ENCODE results near the gene NFASC. TPM values are rescaled to one million over a fixed set of nuclear protein-coding genes. Genes with fewer than 3 reads are reported as not detected.

The NFASC gene
- total RNA-seq, 2 donors from 2014 or later, result 0.21 to 0.65 TPM

DNA sequence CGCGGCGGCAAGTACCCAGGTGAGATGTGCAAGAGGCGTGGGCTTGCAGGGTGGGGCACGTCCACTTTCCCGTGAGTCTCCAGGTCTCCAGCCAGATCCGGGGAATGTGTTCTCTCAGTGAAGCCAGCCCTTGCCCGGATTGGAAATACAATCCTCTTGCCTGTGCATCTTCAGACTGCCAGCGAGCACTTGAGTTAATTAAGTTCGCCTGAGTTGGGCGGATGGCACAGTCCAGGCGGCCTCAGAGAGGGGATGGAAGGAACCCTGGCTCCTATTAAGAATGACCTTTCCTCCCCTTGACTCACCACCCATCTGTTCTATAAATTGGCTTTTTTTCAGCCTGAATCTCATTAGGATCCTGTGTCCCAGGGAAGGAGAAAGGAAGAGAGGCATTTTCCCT is 139.0 kb downstream of the NFASC start:
- ATAC-seq (replicated peaks), result no peak
- H3K9me3 Mint-ChIP-seq, result no peaks in the 10 kb centered on the region
- peaks cover 9% of the 10 kb centered on the region for H3K27me3 Mint-ChIP-seq
- H3K36me3 Mint-ChIP-seq (ENCODE audit: low read depth), result no peaks in the 10 kb centered on the region
- no peak overlapping the region for H3K4me3 Mint-ChIP-seq
- H3K4me1 Mint-ChIP-seq, result no peaks in the 10 kb centered on the region
- H3K27ac Mint-ChIP-seq, result no peak overlapping the region

DNA sequence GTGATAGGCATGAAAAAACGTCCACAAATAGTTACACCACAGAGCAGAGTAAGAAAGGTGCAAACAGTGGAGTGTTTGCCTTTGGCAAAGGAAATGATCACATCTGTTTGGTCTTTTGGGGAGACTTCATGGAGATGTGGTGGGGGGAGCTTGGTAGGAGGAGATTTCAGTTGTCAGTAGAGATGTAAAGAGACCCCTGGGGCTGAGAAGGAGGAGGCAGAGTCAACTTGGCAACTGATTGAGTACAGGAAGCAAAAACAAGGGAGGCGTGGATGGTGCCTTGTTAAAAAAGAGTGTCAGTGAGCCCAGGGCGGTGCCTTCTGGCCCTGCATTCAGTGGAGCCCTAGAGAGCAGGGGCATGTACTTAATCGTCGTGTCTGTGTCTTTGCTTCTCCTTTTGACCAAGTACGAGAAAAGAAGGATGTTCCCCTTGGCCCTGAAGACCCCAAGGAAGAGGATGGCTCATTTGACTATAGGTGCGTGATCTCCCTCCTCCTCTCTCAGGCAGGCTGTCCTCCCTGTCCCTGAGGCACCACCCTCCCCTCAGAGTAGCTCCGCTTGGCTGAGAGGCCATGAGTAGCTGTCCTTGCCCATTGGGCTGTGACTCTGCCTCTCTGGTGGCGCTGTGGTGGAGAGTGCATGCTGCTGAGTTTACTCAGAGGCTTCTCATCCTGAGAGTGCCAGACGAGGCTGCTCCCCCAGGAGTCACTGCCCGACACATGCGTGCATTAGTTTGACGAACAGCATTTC is 141.9 kb downstream of the NFASC start:
- Mint-ChIP-seq H3K4me1 (no peaks in the 10 kb centered on the region), H3K9me3 (no peaks in the 10 kb centered on the region)

GRCh38 chr1:205013683-205014367 is 143.2 kb downstream of the NFASC start:
- Mint-ChIP-seq H3K4me3 (no peak overlapping the region), H3K9me3 (no peaks in the 10 kb centered on the region), H3K27ac (no peak overlapping the region), H3K27me3 (no peaks in the 10 kb centered on the region), H3K36me3 (ENCODE audit: low read depth) (no peaks in the 10 kb centered on the region), H3K4me1 (no peaks in the 10 kb centered on the region)
- no peak for ATAC-seq (replicated peaks)

More for the DNA sequence above, 141.9 kb downstream of the NFASC start:
- Mint-ChIP-seq H3K27ac (no peak overlapping the region), H3K4me3 (no peak overlapping the region), H3K36me3 (ENCODE audit: low read depth) (no peaks in the 10 kb centered on the region), H3K27me3 (no peaks in the 10 kb centered on the region)
- ATAC-seq (replicated peaks), result no peak

GRCh38 chr1:205014783-205015182 is 144.1 kb downstream of the NFASC start:
- no peak for ATAC-seq (replicated peaks)
- H3K4me3 Mint-ChIP-seq, result no peak overlapping the region
- no peaks in the 10 kb centered on the region for H3K36me3 Mint-ChIP-seq (ENCODE audit: low read depth)
- peaks cover 1% of the 10 kb centered on the region for H3K27me3 Mint-ChIP-seq
- no peak overlapping the region for H3K27ac Mint-ChIP-seq
- no peaks in the 10 kb centered on the region for H3K9me3 Mint-ChIP-seq
- H3K4me1 Mint-ChIP-seq, result no peaks in the 10 kb centered on the region

DNA sequence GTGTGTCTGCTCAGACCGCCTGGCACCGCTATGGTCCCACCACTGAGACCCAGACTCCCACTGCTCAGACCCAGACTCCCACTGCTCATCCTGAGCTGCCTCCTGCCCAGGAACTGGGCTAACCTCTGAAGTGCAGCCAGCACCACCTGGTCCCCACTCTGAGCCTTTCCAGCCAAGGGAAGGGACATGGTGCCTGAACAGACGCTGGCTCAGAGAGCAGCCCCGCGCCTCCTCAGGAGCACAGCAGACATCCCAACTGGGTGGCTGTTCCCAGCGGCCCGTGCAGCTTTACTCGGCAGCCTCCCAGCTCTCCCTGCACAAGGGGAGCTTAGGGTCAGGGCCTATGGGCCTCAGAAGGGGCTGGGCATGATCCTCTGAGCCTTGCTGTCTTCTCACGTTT is 144.6 kb downstream of the NFASC start:
- Mint-ChIP-seq H3K9me3 (no peaks in the 10 kb centered on the region), H3K27me3 (peaks cover 3% of the 10 kb centered on the region), H3K27ac (no peak overlapping the region), H3K36me3 (ENCODE audit: low read depth) (no peaks in the 10 kb centered on the region), H3K4me1 (no peaks in the 10 kb centered on the region), H3K4me3 (no peak overlapping the region)
- no peak for ATAC-seq (replicated peaks)

- no peaks in the 10 kb centered on the region for H3K36me3 Mint-ChIP-seq (ENCODE audit: low read depth)
- H3K9me3 Mint-ChIP-seq, result no peaks in the 10 kb centered on the region
- H3K27ac Mint-ChIP-seq, result no peak overlapping the region
- H3K27me3 Mint-ChIP-seq, result peaks cover 3% of the 10 kb centered on the region
- no peaks in the 10 kb centered on the region for H3K4me1 Mint-ChIP-seq
- H3K4me3 Mint-ChIP-seq, result no peak overlapping the region
- ATAC-seq (replicated peaks), result no peak
Observed at GRCh38 chr1:205016075-205016474, 145.4 kb downstream of the NFASC start.

GRCh38 chr1:205016584-205016983 is 145.9 kb downstream of the NFASC start:
- no peak overlapping the region for H3K4me3 Mint-ChIP-seq
- H3K27me3 Mint-ChIP-seq, result peaks cover 3% of the 10 kb centered on the region
- no peaks in the 10 kb centered on the region for H3K36me3 Mint-ChIP-seq (ENCODE audit: low read depth)
- no peaks in the 10 kb centered on the region for H3K9me3 Mint-ChIP-seq
- H3K4me1 Mint-ChIP-seq, result no peaks in the 10 kb centered on the region
- no peak for ATAC-seq (replicated peaks)
- H3K27ac Mint-ChIP-seq, result no peak overlapping the region

DNA sequence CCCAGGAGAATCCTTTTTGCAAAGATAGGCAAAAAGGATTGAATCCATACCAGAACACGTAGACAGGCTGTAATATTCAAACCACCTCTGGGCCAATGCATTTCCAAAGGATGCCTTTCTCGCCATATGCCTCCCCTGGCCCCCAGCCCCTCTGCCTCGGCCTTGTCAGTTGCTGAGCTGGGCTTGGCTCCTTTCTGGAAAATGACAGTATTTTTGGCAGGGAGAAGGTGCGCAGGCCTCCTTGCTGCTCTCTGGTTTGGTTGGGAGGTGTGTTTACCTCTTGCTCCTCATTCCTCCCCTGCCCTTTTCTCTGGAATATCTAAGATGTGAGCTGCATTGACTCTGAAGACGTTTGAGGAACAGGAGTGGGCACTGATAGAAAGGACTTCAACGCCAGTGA is 146.3 kb downstream of the NFASC start:
- Mint-ChIP-seq H3K9me3 (no peaks in the 10 kb centered on the region), H3K27me3 (peaks cover 3% of the 10 kb centered on the region), H3K36me3 (ENCODE audit: low read depth) (no peaks in the 10 kb centered on the region), H3K4me3 (no peak overlapping the region), H3K27ac (no peak overlapping the region), H3K4me1 (no peaks in the 10 kb centered on the region)
- no peak for ATAC-seq (replicated peaks)

DNA sequence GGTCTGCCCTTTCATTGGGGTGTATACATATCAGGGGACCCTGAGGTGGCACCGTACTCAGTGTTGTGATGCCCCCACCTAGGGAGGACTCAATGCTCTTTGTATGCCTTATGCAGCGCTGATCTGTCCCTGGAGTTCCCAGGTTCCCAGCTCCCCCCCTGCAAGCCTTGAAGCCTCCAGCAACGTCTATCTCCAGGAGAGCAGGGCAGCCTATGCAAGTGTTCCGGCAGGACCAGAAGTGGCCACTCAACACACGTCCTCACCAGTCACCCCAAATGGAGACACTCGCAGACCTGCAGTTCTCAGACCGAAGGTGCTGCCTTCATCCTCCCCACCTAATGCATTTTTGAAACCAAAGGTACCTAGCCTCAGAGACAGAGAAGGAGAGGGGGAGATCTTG is 147.1 kb downstream of the NFASC start:
- Mint-ChIP-seq H3K9me3 (no peaks in the 10 kb centered on the region), H3K36me3 (ENCODE audit: low read depth) (no peaks in the 10 kb centered on the region), H3K4me3 (no peak overlapping the region), H3K27ac (no peak overlapping the region), H3K4me1 (no peaks in the 10 kb centered on the region), H3K27me3 (peaks cover 8% of the 10 kb centered on the region)
- ATAC-seq (replicated peaks), result no peak

DNA sequence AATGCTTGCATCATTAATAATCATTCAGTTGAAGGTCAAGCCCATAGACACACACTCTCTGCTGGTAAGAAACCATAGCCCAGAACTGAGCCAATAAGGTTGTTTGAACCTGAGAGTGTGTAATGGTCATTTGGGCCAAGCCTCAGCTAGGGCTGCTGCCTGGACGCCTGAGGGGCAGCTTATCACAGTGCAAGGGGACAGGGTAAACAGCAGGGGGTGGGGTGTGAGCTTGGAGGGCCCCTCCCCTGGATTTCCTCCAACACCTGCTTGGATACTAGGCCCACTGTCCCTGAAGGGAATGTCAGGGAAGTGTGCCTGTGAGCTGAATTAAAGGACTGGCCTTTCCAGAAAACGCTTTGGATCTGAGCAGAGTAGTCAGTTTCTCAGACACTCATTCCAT is 147.7 kb downstream of the NFASC start:
- no peaks in the 10 kb centered on the region for H3K36me3 Mint-ChIP-seq (ENCODE audit: low read depth)
- H3K4me3 Mint-ChIP-seq, result no peak overlapping the region
- H3K27me3 Mint-ChIP-seq, result peaks cover 11% of the 10 kb centered on the region
- no peaks in the 10 kb centered on the region for H3K9me3 Mint-ChIP-seq
- no peak for ATAC-seq (replicated peaks)
- H3K4me1 Mint-ChIP-seq, result no peaks in the 10 kb centered on the region
- H3K27ac Mint-ChIP-seq, result no peak overlapping the region

- no peak for ATAC-seq (replicated peaks)
- no peaks in the 10 kb centered on the region for H3K4me1 Mint-ChIP-seq
- H3K9me3 Mint-ChIP-seq, result no peaks in the 10 kb centered on the region
Observed at GRCh38 chr1:205020466-205020865, 149.8 kb downstream of the NFASC start.

DNA sequence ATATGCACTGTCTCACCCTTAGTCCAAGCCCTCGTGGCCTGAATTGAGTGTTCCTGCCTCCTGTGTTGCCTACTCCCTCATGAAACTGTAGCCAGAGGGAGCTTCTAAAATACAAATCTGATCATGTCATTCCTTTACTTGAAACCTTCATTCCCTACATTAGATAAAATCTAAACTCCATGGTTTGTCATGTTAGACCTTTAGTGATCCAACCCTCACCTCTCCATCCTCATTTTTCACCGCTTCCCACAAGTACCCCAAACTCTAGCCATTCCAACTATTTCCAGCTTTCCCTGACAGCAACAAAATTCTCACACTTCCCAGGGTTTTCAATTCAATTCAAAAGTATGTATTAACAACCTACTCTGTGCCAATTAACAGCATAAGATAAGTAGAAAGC is 154.0 kb downstream of the NFASC start:
- ATAC-seq (replicated peaks), result no peak
- H3K36me3 Mint-ChIP-seq (ENCODE audit: low read depth), result no peaks in the 10 kb centered on the region
- no peak overlapping the region for H3K4me3 Mint-ChIP-seq
- no peaks in the 10 kb centered on the region for H3K4me1 Mint-ChIP-seq
- no peak overlapping the region for H3K27ac Mint-ChIP-seq
- H3K9me3 Mint-ChIP-seq, result no peaks in the 10 kb centered on the region
- H3K27me3 Mint-ChIP-seq, result peaks cover 14% of the 10 kb centered on the region

More at GRCh38 chr1:205020466-205020865, 149.8 kb downstream of the NFASC start:
- Mint-ChIP-seq H3K27me3 (peaks cover 11% of the 10 kb centered on the region), H3K27ac (no peak overlapping the region), H3K36me3 (ENCODE audit: low read depth) (no peaks in the 10 kb centered on the region), H3K4me3 (no peak overlapping the region)

GRCh38 chr1:205025239-205025638 is 154.6 kb downstream of the NFASC start:
- Mint-ChIP-seq H3K4me3 (no peak overlapping the region), H3K27ac (no peak overlapping the region), H3K27me3 (peaks cover 17% of the 10 kb centered on the region), H3K36me3 (ENCODE audit: low read depth) (no peaks in the 10 kb centered on the region), H3K9me3 (no peaks in the 10 kb centered on the region), H3K4me1 (no peaks in the 10 kb centered on the region)
- no peak for ATAC-seq (replicated peaks)

GRCh38 chr1:205026181-205026580 is 155.5 kb downstream of the NFASC start:
- Mint-ChIP-seq H3K4me1 (no peaks in the 10 kb centered on the region), H3K36me3 (ENCODE audit: low read depth) (no peaks in the 10 kb centered on the region), H3K27me3 (peaks cover 17% of the 10 kb centered on the region), H3K4me3 (no peak overlapping the region), H3K27ac (no peak overlapping the region), H3K9me3 (no peaks in the 10 kb centered on the region)
- ATAC-seq (replicated peaks), result no peak

GRCh38 chr1:205028390-205028789 is 157.7 kb downstream of the NFASC start:
- Mint-ChIP-seq H3K4me3 (no peak overlapping the region), H3K4me1 (no peaks in the 10 kb centered on the region), H3K9me3 (no peaks in the 10 kb centered on the region), H3K27ac (no peak overlapping the region), H3K36me3 (ENCODE audit: low read depth) (no peaks in the 10 kb centered on the region), H3K27me3 (peaks cover 11% of the 10 kb centered on the region)
- no peak for ATAC-seq (replicated peaks)
